ENCODE measurements around the gene HCFC1R1. TPM values are rescaled to one million over a fixed set of nuclear protein-coding genes. Genes with fewer than 3 reads are reported as not detected.
A peak's percentile ranks its signal among the peaks of the same experiment; 100 is the strongest.

Gene HCFC1R1
- total and polyA plus RNA-seq, 7 experiments from 2014 or later, result 11.5 to 29.6 (median 14.9) TPM

GRCh38 chr16:3008690-3009037, 15.1 kb downstream of the HCFC1R1 start:
- POLR2A ChIA-PET, result interaction anchor here (0.7 to 3.2 kb wide), 8 partner anchors 11 to 527 kb away, joined by 3 to 12 read pairs (median 6); partner anchors contain the start of genes HCFC1R1, THOC6 and TNFRSF12A
- H3K36me3 ChIP-seq (ENCODE audit: control insufficient read depth in 2 of 3, insufficient read depth in 3 of 3, low read length in 3 of 3), result no peaks in the 10 kb centered on the region
- peaks cover 18 to 35% (median 28%) of the 10 kb centered on the region in 7 donors for H3K4me1 Mint-ChIP-seq

GRCh38 chr16:3007957-3008689, 15.6 kb downstream of the HCFC1R1 start:
- Mint-ChIP-seq H3K4me1 (peaks cover 18 to 35% (median 28%) of the 10 kb centered on the region in 7 donors), H3K27ac (peak overlapping the region in 2 of 9 donors; percentile 17 to 25), H3K4me3 (peak overlapping the region; percentile 68 to 85 (median 74)), H3K36me3 (peaks cover 0 to 1% (median 0%) of the 10 kb centered on the region in 5 donors), H3K9me3 (no peaks in the 10 kb centered on the region), H3K27me3 (peaks cover 0 to 18% (median 5%) of the 10 kb centered on the region in 5 donors)
- H3K27ac ChIP-seq (ENCODE audit: low read depth, low read length), result no peak overlapping the region
- no peaks in the 10 kb centered on the region for H3K36me3 ChIP-seq (ENCODE audit: control insufficient read depth in 2 of 3, insufficient read depth in 3 of 3, low read length in 3 of 3)
- peak overlapping the region; percentile 38 for H3K4me3 ChIP-seq (ENCODE audit: low read length)
- POLR2A ChIA-PET, result interaction anchor here (0.7 to 3.2 kb wide), 8 partner anchors 12 to 527 kb away, joined by 3 to 11 read pairs (median 6); partner anchors contain the start of genes HCFC1R1, PKMYT1, THOC6 and TNFRSF12A
- intact Hi-C loops (cut with micrococcal nuclease), result no loop called here
- H3K9me3 ChIP-seq (ENCODE audit: control insufficient read depth in 2 of 3, low read length in 3 of 3), result no peaks in the 10 kb centered on the region
- ATAC-seq, result no peak
- CTCF ChIA-PET, result interaction anchor here (0.6 to 2.0 kb wide), 5 partner anchors 13 to 123 kb away, joined by 3 to 8 read pairs (median 3); no protein-coding TSS in a partner anchor
- peaks cover 21 to 23% of the 10 kb centered on the region in 2 donors for H3K4me1 ChIP-seq (ENCODE audit: control insufficient read depth in 2 of 2, insufficient read depth in 2 of 2, low read length in 2 of 2)
- no peaks in the 10 kb centered on the region for H3K27me3 ChIP-seq (ENCODE audit: control insufficient read depth in 2 of 2, insufficient read depth in 2 of 2, low read length in 2 of 2)
- DNase-seq, result no peak

More at GRCh38 chr16:3008690-3009037, 15.1 kb downstream of the HCFC1R1 start:
- Mint-ChIP-seq H3K36me3 (peaks cover 0 to 1% (median 0%) of the 10 kb centered on the region in 5 donors), H3K4me3 (peak overlapping the region in 7 of 10 donors; percentile 68 to 83 (median 73)), H3K27ac (no peak overlapping the region), H3K27me3 (peaks cover 0 to 18% (median 5%) of the 10 kb centered on the region in 5 donors), H3K9me3 (no peaks in the 10 kb centered on the region)
- Histone ChIP-seq H3K4me3 (ENCODE audit: low read length) (no peak overlapping the region), H3K9me3 (ENCODE audit: control insufficient read depth in 2 of 3, low read length in 3 of 3) (no peaks in the 10 kb centered on the region), H3K4me1 (ENCODE audit: control insufficient read depth in 2 of 2, insufficient read depth in 2 of 2, low read length in 2 of 2) (peaks cover 21 to 23% of the 10 kb centered on the region in 2 donors), H3K27me3 (ENCODE audit: control insufficient read depth in 2 of 2, insufficient read depth in 2 of 2, low read length in 2 of 2) (no peaks in the 10 kb centered on the region), H3K27ac (ENCODE audit: low read depth, low read length) (no peak overlapping the region)
- DNase-seq (no peak), ATAC-seq (no peak)
- CTCF ChIA-PET, result interaction anchor here (1.0 to 2.0 kb wide), 2 partner anchors 19 to 25 kb away, joined by 3 to 8 read pairs; no protein-coding TSS in a partner anchor
- intact Hi-C loops (cut with micrococcal nuclease), result no loop called here

DNA sequence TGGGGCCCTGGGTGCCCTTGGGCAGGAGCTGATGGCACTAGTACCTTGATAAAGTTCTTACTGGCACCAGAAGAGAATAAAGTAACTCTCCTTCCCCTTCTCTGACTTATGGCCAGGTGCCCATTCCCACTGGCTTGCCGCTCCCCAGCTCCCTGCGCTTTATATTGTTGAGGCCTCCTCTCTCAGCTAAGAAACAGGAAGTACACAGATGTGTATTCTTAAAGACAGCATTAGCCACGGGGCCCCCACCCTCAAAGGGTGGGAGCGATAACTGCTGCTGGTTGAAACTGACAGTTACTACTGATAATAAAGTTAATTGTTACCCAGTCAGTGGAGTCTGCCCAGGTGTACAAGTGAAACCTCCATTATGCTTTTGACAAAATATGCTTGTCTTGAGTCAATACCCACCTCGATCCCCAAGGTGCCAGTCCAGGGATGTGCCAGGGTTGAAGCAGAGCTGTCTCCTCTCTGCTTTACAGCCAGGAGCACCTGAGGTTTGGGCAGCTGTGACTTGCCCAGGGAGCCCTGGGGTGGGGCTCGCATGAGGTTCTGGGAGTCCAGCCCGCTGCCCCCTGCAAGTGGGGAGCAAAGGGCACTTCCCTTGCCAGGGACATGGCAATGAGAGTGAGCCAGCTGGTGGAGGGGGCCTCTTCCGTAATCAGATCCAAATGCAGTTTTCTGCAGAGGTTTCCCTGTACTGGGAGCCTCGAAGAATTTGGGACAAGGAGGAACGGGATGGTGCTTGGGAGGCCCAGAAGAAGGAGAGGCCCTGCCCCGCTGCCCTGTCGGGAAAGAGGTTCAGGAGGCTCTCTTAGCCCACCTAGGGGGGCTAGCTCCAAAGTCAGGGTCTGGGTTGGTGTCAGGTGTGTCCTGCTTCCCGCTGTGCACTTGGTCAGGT, 16.4 kb downstream of the HCFC1R1 start:
- Histone ChIP-seq H3K9me3 (ENCODE audit: control insufficient read depth in 2 of 3, low read length in 3 of 3) (no peaks in the 10 kb centered on the region), H3K36me3 (ENCODE audit: control insufficient read depth in 2 of 3, insufficient read depth in 3 of 3, low read length in 3 of 3) (no peaks in the 10 kb centered on the region), H3K4me3 (ENCODE audit: low read length) (peak overlapping the region; percentile 38), H3K27ac (ENCODE audit: low read depth, low read length) (no peak overlapping the region), H3K27me3 (ENCODE audit: control insufficient read depth in 2 of 2, insufficient read depth in 2 of 2, low read length in 2 of 2) (no peaks in the 10 kb centered on the region), H3K4me1 (ENCODE audit: control insufficient read depth in 2 of 2, insufficient read depth in 2 of 2, low read length in 2 of 2) (peaks cover 21 to 23% of the 10 kb centered on the region in 2 donors)
- H3K27ac Mint-ChIP-seq, result peak overlapping the region in 3 of 9 donors; percentile 24 to 33 (median 25)
- ChIA-PET CTCF (interaction anchor here (0.6 to 2.0 kb wide), 6 partner anchors 14 to 124 kb away, joined by 3 to 8 read pairs (median 4); no protein-coding TSS in a partner anchor), POLR2A (interaction anchor here (0.9 to 3.2 kb wide), 8 partner anchors 13 to 230 kb away, joined by 4 to 11 read pairs (median 6); partner anchors contain the start of genes HCFC1R1, PKMYT1, THOC6 and TNFRSF12A)
- H3K4me1 Mint-ChIP-seq, result peaks cover 18 to 35% (median 28%) of the 10 kb centered on the region in 7 donors
- intact Hi-C loops (cut with micrococcal nuclease), result no loop called here
- no peak for ATAC-seq
- H3K36me3 Mint-ChIP-seq, result peaks cover 0 to 1% (median 0%) of the 10 kb centered on the region in 5 donors
- peak overlapping the region; percentile 37 to 85 (median 73) for H3K4me3 Mint-ChIP-seq
- H3K27me3 Mint-ChIP-seq, result peaks cover 0 to 15% (median under 1%) of the 10 kb centered on the region in 5 donors
- H3K9me3 Mint-ChIP-seq, result no peaks in the 10 kb centered on the region
- DNase-seq, result no peak

DNA sequence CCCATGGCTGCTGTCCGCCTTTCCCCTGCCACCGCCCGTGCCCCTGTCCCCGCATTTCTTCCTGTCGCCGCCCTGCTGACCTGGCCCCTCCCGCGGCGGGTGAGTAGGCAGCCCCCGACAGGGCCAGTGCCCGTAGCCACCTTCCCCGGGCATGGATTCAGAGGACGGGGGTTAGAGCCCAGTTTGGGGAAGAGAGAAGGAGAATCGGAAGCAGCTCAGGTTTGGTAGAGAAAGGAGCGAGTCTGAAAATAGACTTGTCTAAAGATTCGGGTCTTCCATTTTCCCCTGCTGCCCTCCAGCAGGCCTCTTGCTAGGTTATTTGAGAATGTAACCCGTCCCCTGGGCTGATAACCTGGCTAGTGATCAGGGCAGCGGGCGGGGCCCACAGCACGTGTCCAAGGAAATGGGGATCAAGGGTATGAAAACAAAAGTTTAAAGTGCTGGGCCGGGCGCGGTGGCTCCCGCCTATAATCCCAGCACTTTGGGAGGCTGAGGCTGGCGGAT, 18.9 kb downstream of the HCFC1R1 start:
- Histone ChIP-seq H3K36me3 (ENCODE audit: control insufficient read depth in 2 of 3, insufficient read depth in 3 of 3, low read length in 3 of 3) (no peaks in the 10 kb centered on the region), H3K4me1 (ENCODE audit: control insufficient read depth in 2 of 2, insufficient read depth in 2 of 2, low read length in 2 of 2) (peaks cover 21 to 23% of the 10 kb centered on the region in 2 donors), H3K27ac (ENCODE audit: low read depth, low read length) (no peak overlapping the region), H3K9me3 (ENCODE audit: control insufficient read depth in 2 of 3, low read length in 3 of 3) (no peaks in the 10 kb centered on the region), H3K27me3 (ENCODE audit: control insufficient read depth in 2 of 2, insufficient read depth in 2 of 2, low read length in 2 of 2) (no peaks in the 10 kb centered on the region), H3K4me3 (ENCODE audit: low read length) (no peak overlapping the region)
- H3K9me3 Mint-ChIP-seq, result no peaks in the 10 kb centered on the region
- H3K36me3 Mint-ChIP-seq, result peaks cover 0 to 1% (median 0%) of the 10 kb centered on the region in 5 donors
- peaks cover 0 to 13% (median 0%) of the 10 kb centered on the region in 5 donors for H3K27me3 Mint-ChIP-seq
- ChIA-PET CTCF (interaction anchor here (4.0 kb wide), 1 partner anchor 24 kb away, joined by 90 read pairs; no protein-coding TSS in a partner anchor), POLR2A (interaction anchor here (0.9 to 3.0 kb wide), 5 partner anchors 16 to 124 kb away, joined by 3 to 17 read pairs (median 8); partner anchors contain the start of gene TNFRSF12A)
- H3K4me1 Mint-ChIP-seq, result peaks cover 18 to 35% (median 28%) of the 10 kb centered on the region in 7 donors
- intact Hi-C loops (cut with micrococcal nuclease), result loop anchor here (1.0 to 2.0 kb wide), 5 partner anchors 16 to 284 kb away; partner anchors contain the start of genes PAQR4 (in 1 of the 2), PKMYT1 (in 1 of the 2) and THOC6 (in 1 of the 2)
- DNase-seq, result no peak
- H3K4me3 Mint-ChIP-seq, result peak overlapping the region; percentile 40 to 86 (median 72)
- peak overlapping the region in 1 of 9 donors; percentile 62 for H3K27ac Mint-ChIP-seq
- no peak for ATAC-seq

DNA sequence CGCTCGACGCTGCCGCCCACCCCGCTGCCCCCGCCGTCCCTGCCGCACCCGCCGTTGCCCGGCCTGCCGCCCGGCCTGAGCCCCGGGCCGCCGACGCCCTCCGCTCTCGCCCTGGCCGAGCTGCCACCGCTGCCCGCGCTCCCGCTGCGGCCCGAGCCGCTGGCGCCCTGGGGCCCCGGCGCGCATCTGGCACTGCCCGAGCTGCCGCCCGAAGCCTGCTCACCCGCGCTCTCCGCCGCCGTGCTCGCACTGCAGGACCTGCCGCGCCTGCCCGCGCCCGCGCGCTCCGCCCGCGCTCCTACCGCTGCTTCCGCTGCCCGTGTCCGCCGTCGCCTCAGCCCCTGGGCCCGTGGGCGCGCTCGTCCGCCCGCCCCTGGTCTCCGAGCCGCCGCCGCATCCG, 19.4 kb downstream of the HCFC1R1 start:
- H3K27ac Mint-ChIP-seq, result no peak overlapping the region
- H3K9me3 ChIP-seq (ENCODE audit: control insufficient read depth in 2 of 3, low read length in 3 of 3), result no peaks in the 10 kb centered on the region
- H3K4me3 ChIP-seq (ENCODE audit: low read length), result no peak overlapping the region
- no peaks in the 10 kb centered on the region for H3K27me3 ChIP-seq (ENCODE audit: control insufficient read depth in 2 of 2, insufficient read depth in 2 of 2, low read length in 2 of 2)
- ChIA-PET CTCF (interaction anchor here (0.6 to 4.0 kb wide), 19 partner anchors 8 to 670 kb away, joined by 3 to 90 read pairs (median 4); partner anchors contain the start of genes HCFC1R1, THOC6, TNFRSF12A and ZNF174), POLR2A (interaction anchor here (0.7 to 3.0 kb wide), 10 partner anchors 10 to 564 kb away, joined by 3 to 17 read pairs (median 5); partner anchors contain the start of genes PKMYT1 and TNFRSF12A)
- ATAC-seq, result peak; percentile 1
- peak in 1 of 9 donors; percentile 41 for DNase-seq
- peaks cover 0 to 1% (median 0%) of the 10 kb centered on the region in 5 donors for H3K36me3 Mint-ChIP-seq
- intact Hi-C loops (cut with micrococcal nuclease), result loop anchor here (1.0 to 2.0 kb wide), 5 partner anchors 17 to 283 kb away; partner anchors contain the start of genes PAQR4 (in 1 of the 2), PKMYT1 (in 1 of the 2) and THOC6 (in 1 of the 2)
- peaks cover 18 to 35% (median 28%) of the 10 kb centered on the region in 7 donors for H3K4me1 Mint-ChIP-seq
- no peak overlapping the region for H3K27ac ChIP-seq (ENCODE audit: low read depth, low read length)
- no peaks in the 10 kb centered on the region for H3K9me3 Mint-ChIP-seq
- peaks cover 21 to 23% of the 10 kb centered on the region in 2 donors for H3K4me1 ChIP-seq (ENCODE audit: control insufficient read depth in 2 of 2, insufficient read depth in 2 of 2, low read length in 2 of 2)
- peak overlapping the region in 2 of 10 donors; percentile 81 to 86 for H3K4me3 Mint-ChIP-seq
- H3K27me3 Mint-ChIP-seq, result peaks cover 0 to 13% (median 0%) of the 10 kb centered on the region in 5 donors
- H3K36me3 ChIP-seq (ENCODE audit: control insufficient read depth in 2 of 3, insufficient read depth in 3 of 3, low read length in 3 of 3), result no peaks in the 10 kb centered on the region

All from naive thymus-derived CD4-positive, alpha-beta T cell (primary cell).